Activated CD8-positive, alpha-beta memory T cell treated with anti-CD3 and anti-CD28 coated beads, Interleukin-2, amount 50 U/mL, for 48 hours (primary cell): ENCODE data around the gene CARNS1.

Experiments
- DNase-seq: peaks from one replicate; pipeline ENCODE4 v3.0.0-alpha.2; 2020

Gene CARNS1

DNA sequence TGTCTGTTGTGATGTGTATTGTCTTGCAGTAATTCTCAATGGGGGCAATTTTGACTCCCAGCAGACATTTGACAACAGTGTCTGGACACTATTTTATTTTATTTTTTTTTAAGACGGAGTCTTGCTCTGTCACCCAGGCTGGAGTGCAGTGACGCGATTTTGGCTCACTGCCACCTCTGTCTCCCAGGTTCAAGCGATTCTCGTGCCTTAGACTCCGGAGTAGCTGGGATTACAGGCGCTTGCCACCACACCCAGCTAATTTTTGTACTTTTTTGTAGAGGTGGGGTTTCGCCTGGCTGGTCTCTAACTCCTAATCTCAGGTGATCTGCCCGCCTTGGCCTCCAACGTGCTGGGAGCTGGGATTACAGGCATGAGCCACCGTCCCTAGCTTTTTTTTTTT lies 14.2 kb downstream of the CARNS1 start:
- no peak for DNase-seq

DNA sequence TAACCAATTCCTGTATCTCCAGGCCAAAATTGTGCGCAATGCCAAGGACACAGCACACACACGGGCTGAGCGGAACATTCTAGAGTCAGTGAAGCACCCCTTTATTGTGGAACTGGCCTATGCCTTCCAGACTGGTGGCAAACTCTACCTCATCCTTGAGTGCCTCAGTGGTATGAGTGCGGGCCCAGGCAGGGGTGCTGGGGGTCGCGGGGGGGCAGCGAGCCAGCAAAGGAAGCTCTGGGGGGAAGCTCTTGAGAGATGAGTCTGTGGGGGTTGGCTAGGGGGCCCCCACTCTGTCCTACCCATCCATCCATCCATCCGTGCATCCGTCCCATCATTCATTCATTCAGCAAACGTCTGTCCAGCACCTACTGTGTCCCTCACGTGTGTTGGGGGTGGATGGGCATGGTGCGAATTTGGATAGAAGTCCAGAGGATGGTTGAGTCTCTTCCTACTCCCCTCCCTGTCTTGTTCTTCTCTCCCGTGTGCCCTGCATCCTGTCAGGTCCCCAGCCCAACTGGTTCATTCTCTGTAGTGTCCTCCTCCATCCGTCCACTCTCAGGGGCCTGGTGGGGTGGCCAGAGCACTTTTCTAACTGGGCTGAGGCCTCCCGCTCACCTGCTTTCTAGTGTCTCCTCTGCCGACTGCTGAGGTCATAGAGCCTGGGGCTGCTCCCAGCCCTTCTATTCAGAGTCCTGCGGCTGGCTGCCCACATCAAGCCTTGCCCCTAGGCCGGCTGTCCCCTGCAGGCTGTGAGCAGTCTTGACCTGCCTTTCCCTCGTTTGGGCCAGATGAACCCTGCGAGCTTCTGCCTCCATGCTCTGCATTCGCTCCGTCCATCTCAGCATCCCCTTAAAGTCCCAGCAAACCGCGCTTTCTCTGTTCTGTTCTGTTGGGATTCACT lies 16.1 kb downstream of the CARNS1 start:
- no peak for DNase-seq

DNA sequence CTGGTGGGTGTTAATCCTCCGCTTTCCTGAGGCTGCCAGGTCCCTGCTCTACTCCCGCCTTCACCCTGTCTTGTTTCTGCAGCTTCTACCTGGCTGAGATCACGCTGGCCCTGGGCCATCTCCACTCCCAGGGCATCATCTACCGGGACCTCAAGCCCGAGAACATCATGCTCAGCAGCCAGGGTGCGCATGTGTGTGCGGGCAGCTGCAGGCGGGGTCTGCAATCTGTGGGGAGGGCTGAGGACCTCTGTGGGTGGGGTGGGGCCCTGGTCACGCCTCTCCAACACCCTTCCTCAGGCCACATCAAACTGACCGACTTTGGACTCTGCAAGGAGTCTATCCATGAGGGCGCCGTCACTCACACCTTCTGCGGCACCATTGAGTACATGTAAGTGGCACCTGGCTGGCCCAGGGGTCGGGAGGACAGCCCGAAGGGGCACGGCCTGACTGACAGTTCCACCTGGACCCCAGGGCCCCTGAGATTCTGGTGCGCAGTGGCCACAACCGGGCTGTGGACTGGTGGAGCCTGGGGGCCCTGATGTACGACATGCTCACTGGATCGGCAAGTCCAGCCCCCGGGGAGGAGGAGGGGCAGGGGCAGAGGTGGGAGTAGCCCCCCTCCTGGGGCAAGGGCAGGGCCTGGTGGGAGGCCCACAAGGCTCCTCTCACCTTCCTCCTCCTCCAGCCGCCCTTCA lies 17.3 kb downstream of the CARNS1 start:
- no peak for DNase-seq

DNA sequence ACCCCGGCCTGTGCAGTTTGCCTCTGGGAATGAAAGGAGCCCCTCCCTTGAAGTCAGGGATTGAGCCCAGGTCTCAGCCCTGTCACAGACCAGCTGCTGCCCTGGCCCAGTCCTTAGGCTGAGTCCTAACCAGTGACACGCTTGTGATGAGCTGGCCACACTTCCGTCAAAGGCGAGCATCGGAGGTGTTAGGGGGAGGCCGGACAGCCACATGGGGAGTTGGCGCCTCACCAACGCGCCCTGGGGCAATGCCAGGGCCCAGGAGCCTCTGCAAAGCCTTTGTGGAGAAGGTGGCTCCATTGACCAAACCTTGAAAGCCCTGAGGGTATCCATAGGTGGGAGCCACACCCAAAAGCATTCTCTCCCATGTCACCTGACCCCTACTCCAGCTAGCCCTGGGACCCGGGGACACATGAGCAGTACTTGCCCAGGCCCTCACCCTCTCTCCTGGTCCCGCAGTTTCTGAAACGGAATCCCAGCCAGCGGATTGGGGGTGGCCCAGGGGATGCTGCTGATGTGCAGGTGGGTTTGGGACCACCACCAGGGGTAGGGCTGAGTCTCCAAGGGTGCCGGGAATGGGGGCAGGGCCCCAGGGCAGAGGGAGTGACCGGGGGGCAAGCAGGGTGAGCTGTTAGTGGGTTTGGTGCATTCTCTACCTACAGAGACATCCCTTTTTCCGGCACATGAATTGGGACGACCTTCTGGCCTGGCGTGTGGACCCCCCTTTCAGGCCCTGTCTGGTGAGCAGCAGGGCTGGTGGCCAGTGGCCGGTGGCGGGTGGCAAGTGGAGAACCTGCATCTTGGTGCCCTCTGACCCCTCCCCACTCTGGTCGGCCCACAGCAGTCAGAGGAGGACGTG lies 18.3 kb downstream of the CARNS1 start:
- DNase-seq: no peak

DNA sequence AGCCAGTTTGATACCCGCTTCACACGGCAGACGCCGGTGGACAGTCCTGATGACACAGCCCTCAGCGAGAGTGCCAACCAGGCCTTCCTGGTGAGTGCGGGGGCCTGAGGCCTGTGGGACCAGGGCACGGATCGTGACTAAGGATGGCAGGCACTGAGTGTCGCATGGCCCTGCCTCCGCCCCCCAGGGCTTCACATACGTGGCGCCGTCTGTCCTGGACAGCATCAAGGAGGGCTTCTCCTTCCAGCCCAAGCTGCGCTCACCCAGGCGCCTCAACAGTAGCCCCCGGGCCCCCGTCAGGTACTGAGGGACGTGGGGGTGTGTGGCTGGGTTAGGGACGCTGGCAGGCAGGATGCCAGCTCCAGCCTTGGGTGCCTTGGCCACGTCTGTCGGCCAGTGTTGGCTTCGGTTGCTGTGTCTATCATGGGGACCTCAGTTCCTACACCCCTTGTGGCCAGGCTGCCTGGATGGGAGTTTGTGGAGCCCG lies 19.0 kb downstream of the CARNS1 start:
- peak; percentile 79 for DNase-seq

DNA sequence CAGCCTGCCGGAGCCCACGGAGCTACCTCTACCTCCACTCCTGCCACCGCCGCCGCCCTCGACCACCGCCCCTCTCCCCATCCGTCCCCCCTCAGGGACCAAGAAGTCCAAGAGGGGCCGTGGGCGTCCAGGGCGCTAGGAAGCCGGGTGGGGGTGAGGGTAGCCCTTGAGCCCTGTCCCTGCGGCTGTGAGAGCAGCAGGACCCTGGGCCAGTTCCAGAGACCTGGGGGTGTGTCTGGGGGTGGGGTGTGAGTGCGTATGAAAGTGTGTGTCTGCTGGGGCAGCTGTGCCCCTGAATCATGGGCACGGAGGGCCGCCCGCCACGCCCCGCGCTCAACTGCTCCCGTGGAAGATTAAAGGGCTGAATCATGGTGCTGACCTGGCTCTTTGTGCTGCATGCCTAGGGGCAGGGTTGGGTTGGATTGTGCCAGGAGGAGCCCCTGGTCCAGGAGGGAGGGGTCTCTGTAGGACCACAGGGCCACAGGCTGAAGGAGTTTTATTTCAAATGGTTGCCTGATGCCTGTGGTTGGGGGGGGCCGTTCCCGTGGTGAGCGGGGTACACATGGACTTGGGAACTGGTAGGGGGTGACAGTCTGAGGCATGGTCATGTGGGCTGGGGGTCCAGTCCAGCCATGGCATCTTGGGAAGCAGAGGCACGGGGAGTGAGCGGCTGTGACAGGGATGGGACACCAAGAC lies 19.7 kb downstream of the CARNS1 start:
- DNase-seq: peak; percentile 77

DNA sequence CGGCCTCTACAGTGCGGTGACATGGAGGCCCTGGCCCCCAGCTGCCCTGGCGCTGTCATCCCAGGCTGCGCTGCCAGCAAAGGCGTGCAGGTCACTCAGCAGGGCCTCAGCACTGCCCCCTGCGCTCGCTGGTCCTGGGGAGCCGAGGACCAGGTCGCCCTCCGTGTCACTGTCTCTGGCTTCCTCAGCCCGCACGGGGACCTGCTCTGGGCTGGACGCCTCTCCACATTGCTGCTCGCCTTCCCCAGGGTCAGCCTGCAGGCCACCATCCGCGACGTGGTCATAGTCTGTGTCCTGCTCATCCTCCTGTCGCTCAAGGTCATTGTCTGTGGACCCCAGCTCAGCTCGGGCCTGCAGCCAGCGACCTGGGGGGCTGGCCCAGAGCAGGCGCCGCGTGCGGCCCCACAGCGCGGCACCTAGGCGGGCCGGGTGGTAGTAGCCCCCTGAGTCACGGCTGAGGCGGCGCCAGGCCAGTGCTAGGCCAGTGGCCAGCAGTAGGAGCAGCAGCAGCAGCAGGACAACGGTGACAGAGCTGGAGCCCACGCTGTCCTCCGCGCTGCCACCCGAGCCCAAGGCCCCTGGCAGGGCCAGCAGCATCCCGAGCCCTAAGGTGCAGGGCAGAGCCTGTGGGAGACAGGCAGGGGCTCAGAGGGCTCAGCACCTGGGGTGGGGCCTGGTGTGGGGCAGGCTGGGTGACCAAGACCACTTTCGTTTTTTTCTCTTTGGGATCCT lies 20.4 kb downstream of the CARNS1 start:
- no peak for DNase-seq

DNA sequence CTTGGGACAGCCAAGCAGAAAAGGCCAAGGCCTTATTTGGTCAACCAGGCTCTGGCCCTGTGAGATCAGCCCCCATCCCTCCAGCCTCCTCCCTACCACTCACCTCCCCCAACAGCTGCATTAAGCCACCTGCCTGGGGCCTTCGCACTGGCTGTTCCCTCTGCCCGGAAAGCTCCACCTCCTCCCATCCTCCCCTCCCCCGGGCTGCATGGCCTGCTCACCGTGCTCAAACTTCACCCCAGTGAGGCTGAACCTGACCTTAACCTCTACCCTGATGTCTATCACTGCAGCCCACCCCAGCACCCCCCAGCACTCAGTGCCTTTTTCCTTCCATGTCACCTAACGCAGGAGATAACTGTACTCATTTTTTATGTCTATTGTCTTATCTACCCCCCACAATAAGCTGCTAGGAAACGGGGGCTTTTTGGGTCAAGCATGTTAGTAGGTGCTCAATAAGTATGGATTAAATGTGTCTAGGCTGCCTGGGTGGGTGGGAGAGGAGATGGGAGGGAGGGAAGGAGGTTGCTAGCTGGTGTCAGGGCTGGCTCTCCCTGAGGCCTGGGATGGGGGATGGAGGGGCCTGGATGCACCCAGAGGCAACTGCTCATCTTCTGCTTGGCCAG lies 21.1 kb downstream of the CARNS1 start:
- peak; percentile 87 for DNase-seq

DNA sequence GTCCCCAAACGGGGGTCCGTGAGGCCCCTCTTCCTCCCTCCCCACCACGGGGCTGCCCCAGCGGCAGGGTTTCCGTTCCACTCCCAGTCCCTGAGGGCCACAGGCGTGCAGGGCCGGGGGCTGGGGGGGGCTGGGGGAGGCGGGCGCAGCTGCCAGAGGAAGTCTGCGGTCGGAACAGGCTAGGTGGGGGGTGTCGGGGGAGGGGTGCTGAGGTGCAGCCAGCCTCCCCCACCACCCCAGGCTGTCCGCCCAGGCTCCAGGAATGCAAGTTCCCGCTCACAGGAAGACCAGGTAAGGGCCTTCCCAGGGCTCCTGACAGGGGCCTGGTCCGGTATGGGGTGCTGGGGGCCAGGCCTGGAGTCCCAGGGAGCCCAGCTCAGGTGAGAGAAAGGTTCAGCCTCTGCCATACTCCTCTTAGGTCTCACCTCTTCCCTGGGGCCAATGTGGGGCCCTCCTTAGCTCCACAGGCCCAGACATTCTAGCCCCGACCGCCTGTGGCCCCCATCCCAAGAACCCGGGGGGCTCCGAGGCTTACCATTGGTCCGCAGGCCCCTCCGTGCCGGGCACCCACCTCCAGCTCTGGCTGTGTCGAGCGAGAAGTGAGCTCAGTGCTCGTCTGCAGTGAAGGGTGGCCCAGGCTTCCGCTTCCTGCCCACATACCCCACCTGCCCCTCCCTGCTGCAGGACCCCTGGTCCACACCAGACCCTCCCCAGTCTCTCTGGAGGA lies 21.8 kb downstream of the CARNS1 start, which contains the start of gene PTPRCAP:
PTPRCAP (minus strand) TSS at position 601 of the 727 bp plus-strand sequence; CDS start at position 538, 63 bp downstream.
- DNase-seq: peak; percentile 85

DNA sequence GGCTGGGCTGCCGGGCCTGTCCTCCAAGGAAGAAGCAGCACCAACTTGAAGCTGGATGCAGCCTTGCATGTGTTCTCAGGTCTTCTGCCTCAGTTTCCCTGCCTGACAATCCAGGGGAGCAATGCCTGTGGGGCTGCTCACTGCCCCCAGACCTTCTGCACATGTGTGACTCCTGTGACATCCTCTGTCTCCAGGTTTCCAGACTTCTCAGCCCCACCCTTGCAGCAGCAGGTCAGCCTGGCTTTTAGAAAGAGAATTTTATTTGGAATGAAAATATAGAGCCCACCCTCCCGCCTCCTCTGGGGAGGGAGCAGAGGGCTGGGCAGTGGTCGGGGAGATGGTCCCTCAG lies 22.3 kb downstream of the CARNS1 start:
- DNase-seq: no peak

DNA sequence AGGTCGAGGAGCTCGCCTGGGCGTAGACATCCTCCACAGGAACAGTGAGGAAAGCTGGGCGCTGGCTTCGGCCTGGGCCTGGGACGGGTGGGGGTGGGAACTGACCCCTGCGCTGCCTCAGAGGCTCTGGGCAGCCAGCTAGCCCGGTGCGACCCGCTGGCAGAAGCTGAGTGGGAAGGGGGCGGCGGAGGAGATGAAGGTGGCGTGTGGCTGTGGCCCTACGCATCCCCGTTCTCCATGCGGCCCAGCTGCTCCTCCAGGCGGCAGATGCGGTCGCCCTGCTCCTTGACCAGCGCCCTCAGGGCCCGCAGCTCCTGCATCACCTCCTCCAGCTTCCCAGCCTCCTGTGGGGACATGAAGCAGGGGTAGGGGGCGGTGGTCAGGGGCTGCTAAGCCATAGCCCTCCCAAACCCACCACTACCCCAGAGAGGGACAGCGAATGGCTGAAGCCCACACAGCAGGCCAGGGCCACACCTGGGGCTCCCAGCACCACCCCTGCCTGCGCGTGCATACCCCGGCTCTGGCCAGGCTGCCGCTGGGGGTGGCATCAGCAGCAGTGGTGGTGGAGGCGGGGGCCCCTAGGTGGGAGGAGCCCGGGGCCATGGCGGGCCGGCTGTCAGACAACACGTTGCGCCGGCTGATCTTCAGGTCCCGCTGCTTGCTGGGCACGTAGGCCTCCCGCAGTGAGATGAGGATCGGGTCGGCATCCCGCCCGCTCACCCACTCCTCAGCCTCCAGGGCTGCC lies 22.9 kb downstream of the CARNS1 start:
- peak; percentile 89 for DNase-seq

DNA sequence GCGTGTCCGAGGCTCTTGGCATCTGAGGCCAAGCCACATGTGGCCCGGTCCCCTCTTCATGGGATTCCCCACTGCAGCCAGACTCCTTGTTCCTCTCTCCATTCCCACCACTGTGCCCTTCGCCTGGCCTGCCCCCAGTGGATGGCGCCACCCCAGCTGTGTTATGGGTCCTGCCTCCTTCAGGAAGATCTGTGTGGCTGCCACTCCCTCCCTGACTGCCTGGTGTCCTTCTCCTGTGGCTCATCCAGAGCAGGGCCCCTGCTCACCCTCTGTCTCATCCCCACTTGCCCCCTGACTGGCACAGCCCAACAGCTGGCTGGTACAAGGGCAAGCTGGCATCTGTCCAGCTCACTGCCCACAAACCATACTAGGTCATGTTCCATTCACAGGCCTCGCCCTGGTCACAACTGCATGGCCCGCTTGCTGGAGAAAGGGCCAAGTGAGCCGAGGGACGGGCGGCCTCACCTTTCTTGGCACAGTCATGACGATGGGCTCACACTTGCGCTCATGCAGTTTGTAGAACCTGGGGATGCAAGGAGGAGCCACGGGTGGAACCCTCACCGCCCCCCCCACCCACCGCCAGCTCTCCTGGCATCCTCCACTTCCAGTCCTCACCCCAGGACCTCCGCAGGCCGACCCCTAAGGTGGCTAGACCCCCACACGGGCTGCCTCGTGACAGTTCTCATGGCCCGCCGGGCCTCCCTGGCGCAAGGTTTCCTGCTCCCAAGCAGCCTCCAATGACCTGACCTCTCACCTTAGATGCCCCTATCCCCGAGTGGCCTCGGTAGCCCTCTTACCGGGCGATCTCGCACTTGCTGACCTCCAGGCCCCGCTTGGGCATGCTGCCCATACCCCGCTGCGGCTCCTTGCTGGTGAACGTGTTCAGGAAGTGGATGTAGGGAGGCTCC lies 24.1 kb downstream of the CARNS1 start:
- peak; percentile 75 for DNase-seq

DNA sequence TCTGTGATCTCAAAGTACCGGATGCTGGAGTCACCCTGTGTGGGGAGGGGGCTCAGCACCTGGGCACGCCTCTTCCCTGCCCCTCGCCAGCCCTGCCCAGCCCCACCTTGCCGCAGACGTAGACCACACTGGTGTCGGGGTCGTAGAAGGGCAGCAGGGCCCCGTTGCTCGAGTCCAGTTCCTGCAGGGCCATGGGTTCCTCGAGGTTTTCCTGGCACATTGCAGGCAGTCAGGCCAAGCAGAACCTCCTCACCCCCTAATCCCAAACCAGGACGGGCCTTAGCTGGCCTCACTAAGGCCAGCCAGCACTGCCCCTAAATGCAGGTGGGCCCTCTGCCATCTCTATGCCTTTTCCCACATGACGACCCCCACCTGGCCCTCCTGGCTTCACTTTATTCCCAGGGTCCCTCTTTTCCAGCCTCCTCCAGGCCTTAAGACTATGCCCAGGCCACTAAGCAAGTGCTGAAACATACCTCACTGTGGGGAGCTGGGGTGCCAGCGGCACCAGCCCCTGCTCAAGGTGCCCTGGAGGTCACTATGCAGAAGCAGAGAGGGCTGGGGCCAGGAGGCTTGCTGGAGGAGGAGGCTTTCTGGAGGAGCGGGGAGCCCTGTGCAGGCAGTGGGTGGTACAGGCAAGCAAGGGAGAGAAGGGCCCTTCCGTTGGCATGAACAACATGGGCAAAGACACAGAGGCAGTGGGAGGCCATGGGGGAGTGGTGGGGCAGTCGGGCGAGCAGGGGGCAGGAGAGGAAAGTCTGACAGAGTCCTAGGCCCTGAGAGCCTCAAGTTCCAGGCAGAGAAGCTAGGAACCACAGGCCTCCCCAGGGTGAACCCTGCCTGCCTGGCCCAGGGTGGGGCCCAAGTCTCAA lies 25.0 kb downstream of the CARNS1 start:
- DNase-seq: no peak

DNA sequence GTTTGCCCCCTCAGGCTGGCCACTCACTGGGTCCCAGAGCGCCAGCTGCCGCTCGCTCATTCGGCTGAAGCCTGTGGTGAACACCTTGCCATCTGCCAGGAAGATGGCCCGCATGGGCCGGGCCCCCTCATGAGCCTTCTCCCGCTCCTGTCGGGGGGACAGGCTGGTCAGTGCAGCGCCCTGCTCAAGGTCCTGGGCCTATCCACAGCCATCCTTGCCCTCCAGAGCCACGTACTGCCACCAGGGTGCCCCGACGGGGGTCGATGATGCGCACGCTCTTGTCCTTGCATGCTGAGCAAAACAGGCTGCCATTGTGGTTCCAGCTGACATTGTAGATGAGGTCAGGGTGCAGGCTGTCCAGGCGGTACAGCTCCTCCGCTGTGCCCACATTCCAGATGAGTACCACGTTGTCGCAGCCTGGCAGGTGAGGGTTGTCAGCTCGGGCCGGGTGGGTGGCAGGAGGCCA lies 25.7 kb downstream of the CARNS1 start:
- no peak for DNase-seq

DNA sequence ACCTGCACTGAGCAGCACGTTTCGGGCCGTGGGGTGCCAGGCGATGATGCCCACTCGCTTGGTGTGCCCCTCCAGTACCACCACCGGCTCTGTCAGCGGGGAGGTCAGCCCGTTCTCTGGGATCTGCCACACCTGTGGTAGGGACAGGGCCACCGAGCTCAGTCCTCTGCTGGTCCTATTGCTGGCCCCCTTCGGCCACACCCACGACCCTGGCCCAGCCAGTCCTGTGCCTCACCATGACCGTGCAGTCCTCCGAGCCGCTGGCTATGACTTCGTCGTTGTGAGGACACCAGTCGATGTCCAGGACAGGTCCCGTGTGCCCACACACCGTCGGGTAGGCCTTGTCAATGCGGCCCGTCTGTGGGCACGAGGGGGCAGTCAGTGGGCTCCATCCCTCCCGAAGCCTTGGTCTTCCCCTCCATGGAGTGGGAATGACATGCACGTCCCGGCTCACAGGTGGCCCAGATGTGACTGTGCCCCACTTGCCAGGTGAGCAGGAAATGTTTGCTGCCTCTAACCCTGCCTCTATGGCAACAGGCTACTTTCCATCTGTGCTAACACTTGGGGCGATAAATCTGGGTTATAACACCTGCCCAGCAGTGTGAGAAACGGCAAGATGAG lies 26.4 kb downstream of the CARNS1 start:
- no peak for DNase-seq

DNA sequence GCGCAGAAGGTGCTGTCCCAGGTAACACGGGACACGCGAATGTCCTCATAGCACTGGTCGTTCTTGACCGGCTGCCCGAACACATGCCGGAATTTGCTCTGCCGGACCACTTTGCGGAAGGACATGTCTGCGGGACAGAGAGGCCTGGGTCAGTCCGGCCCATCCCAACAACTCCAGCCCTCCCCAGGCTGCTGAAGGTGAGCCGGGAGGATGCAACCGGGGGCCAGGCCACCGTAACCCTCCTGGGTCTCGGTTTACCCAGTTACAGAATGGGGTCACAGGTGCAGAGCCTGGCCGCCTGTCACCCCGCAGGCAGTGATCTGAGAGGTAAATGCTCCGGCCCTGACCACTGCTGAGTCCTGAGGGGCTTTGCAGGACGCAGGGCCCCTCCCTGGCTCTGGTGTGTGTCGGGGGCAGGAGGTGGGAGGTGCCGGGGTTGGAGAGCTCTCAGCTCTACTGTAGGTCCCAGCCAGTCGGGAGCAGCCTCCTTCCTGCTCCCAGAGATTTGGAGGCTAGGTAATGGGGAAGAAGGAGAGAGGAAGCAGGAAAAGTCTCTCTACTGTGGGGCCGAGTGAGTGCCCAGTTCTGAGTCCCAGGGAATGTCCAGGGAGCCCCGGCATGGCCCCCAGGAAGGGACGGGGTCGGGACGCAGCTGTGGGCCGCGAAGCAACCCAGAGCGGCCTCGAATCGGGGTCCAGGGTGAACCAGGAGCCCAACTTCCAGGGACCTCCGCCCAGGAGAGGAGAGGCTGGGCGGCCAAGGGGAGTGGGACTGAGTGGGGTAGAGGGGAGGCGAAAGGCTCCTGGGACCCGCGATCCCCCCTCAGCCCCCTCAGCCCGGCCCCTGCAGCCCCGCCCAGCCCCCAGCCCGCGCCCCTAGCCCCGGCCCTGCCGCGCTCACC lies 27.3 kb downstream of the CARNS1 start:
- no peak for DNase-seq
